ENCODE data around the gene RSPH1. TPM values are rescaled to one million over a fixed set of nuclear protein-coding genes. Genes with fewer than 3 reads are reported as not detected.

RSPH1 gene
- total RNA-seq, 1 experiment from 2014 or later, result 1.5 TPM

- Histone ChIP-seq H3K27ac (ENCODE audit: low read depth, low read length) (no peak overlapping the region), H3K79me2 (ENCODE audit: insufficient read depth, low read length) (no peaks in the 10 kb centered on the region), H4K20me1 (ENCODE audit: insufficient read depth) (no peaks in the 10 kb centered on the region), H3K4me1 (ENCODE audit: control insufficient read depth in 1 of 2, insufficient read depth in 2 of 2, low read length in 2 of 2) (no peaks in the 10 kb centered on the region), H3K4me3 (replicated peaks in 1 of 2; ENCODE audit: low read depth in 1 of 2, low read length in 2 of 2) (no peak overlapping the region), H3K36me3 (ENCODE audit: control insufficient read depth in 1 of 2, insufficient read depth in 2 of 2, low read length in 2 of 2) (no peaks in the 10 kb centered on the region), H2AFZ (ENCODE audit: low read depth, low read length, poor library complexity, severe bottlenecking) (no peak overlapping the region), H3K9ac (ENCODE audit: low read length) (no peak overlapping the region), H3K9me3 (ENCODE audit: control insufficient read depth in 1 of 2, insufficient read depth in 1 of 2, low read depth in 1 of 2, low read length in 2 of 2) (no peaks in the 10 kb centered on the region), H3K27me3 (ENCODE audit: insufficient read depth, low read length) (peaks cover 1% of the 10 kb centered on the region; the same call in 1 of the 2 replicates), H3K4me2 (ENCODE audit: low read length) (no peak overlapping the region), H3K9me2 (ENCODE audit: insufficient read depth) (no peaks in the 10 kb centered on the region)
- BruUV-seq (replicated peaks), result no TSS peak
- RAD21 ChIA-PET (ENCODE audit: low non-redundant PET in 1 of 2, low total read pairs in 2 of 2, uncharacterized antibody in 2 of 2, unreplicated experiment in 2 of 2), result no interaction called here
- POLR2A ChIA-PET, result no interaction called here
- intact Hi-C loops (cut with micrococcal nuclease), result no loop called here
- CTCF ChIA-PET, result no interaction called here
- no peak for TF ChIP-seq POLR2AphosphoS5 (IDR thresholded peaks at IDR 0.05; ENCODE audit: low read depth, low read length)
- TF ChIP-seq ZFX (IDR thresholded peaks at IDR 0.05), result no peak
- no peak for TF ChIP-seq POLR2A (IDR thresholded peaks at IDR 0.05; ENCODE audit: borderline replicate concordance, extremely low read depth, insufficient read depth, insufficient read length)
- TF ChIP-seq TCF7L2 (IDR thresholded peaks at IDR 0.05; ENCODE audit: borderline replicate concordance, extremely low read depth, insufficient read depth, insufficient read length), result no peak
- no peak for TF ChIP-seq MAX (IDR thresholded peaks at IDR 0.05)
- no peak for TF ChIP-seq EZH2phosphoT487 (IDR thresholded peaks at IDR 0.05; ENCODE audit: borderline replicate concordance)
- no peak for TF ChIP-seq ZBTB33 (IDR thresholded peaks at IDR 0.05; ENCODE audit: extremely low read depth, insufficient replicate concordance, low read length)
- no peak for TF ChIP-seq JUND (IDR thresholded peaks at IDR 0.05)
- TF ChIP-seq SRF (IDR thresholded peaks at IDR 0.05; ENCODE audit: low read depth), result no peak
- no peak for TF ChIP-seq CTCF (IDR thresholded peaks at IDR 0.05 in 2 of 3, conservative IDR thresholded peaks at IDR 0.05 in 1 of 3; ENCODE audit: borderline replicate concordance in 1 of 3, insufficient read depth in 1 of 3, low read depth in 2 of 3, low read length in 2 of 3)
- no peak for TF ChIP-seq CEBPB (IDR thresholded peaks at IDR 0.05; ENCODE audit: low read depth)
- no peak for TF ChIP-seq RAD21 (IDR thresholded peaks at IDR 0.05; ENCODE audit: low read depth)
- TF ChIP-seq SIN3A (IDR thresholded peaks at IDR 0.05; ENCODE audit: low read depth), result no peak
- TF ChIP-seq ATF3 (IDR thresholded peaks at IDR 0.05), result no peak
- no peak for TF ChIP-seq ZNF274 (IDR thresholded peaks at IDR 0.05; ENCODE audit: low read depth, low read length)
- TF ChIP-seq, protein P1, sequence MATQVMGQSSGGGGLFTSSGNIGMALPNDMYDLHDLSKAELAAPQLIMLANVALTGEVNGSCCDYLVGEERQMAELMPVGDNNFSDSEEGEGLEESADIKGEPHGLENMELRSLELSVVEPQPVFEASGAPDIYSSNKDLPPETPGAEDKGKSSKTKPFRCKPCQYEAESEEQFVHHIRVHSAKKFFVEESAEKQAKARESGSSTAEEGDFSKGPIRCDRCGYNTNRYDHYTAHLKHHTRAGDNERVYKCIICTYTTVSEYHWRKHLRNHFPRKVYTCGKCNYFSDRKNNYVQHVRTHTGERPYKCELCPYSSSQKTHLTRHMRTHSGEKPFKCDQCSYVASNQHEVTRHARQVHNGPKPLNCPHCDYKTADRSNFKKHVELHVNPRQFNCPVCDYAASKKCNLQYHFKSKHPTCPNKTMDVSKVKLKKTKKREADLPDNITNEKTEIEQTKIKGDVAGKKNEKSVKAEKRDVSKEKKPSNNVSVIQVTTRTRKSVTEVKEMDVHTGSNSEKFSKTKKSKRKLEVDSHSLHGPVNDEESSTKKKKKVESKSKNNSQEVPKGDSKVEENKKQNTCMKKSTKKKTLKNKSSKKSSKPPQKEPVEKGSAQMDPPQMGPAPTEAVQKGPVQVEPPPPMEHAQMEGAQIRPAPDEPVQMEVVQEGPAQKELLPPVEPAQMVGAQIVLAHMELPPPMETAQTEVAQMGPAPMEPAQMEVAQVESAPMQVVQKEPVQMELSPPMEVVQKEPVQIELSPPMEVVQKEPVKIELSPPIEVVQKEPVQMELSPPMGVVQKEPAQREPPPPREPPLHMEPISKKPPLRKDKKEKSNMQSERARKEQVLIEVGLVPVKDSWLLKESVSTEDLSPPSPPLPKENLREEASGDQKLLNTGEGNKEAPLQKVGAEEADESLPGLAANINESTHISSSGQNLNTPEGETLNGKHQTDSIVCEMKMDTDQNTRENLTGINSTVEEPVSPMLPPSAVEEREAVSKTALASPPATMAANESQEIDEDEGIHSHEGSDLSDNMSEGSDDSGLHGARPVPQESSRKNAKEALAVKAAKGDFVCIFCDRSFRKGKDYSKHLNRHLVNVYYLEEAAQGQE (IDR thresholded peaks at IDR 0.05; ENCODE audit: low read depth), result no peak
- TF ChIP-seq EZH2 (IDR thresholded peaks at IDR 0.05), result no peak
- TF ChIP-seq FOSL1 (IDR thresholded peaks at IDR 0.05; ENCODE audit: low read depth), result no peak
- no peak for TF ChIP-seq YY1 (IDR thresholded peaks at IDR 0.05; ENCODE audit: extremely low read depth, insufficient replicate concordance, low read depth, low read length)
- no peak for TF ChIP-seq EGR1 (IDR thresholded peaks at IDR 0.05; ENCODE audit: low read depth)
- ATAC-seq, result no peak
- no peak for DNase-seq (ENCODE audit: low read depth, low spot score)
Measured at GRCh38 chr21:42440187-42440792, 55.7 kb downstream of the RSPH1 start.
